IPS-18a (cell line): ENCODE measurements around the gene ZDHHC14.
"Not testable (repeated sequence)": the region's sequence is repeated elsewhere in the genome, so short reads cannot be mapped to it uniquely, and the experiment has no call there.

Source experiments
- H3K27ac ChIP-seq: one replicate; pipeline ENCODE4 v1.5.1; 2013; ENCODE audit warnings: low read length
- H3K27me3 ChIP-seq: one replicate; pipeline ENCODE4 v1.6.1; 2013; ENCODE audit warnings: mild to moderate bottlenecking, low read length; ENCODE audit not compliant: control insufficient read depth, insufficient read depth
- H3K36me3 ChIP-seq: one replicate; pipeline ENCODE4 v1.6.1; 2013; ENCODE audit warnings: low read depth, low read length; ENCODE audit not compliant: control insufficient read depth
- H3K4me1 ChIP-seq: one replicate; pipeline ENCODE4 v1.6.1; 2013; ENCODE audit warnings: low read depth, low read length; ENCODE audit not compliant: control insufficient read depth
- H3K4me3 ChIP-seq: one replicate; pipeline ENCODE4 v1.5.1; 2013; ENCODE audit warnings: low read length
- H3K9ac ChIP-seq: one replicate; pipeline ENCODE4 v1.6.1; 2013; ENCODE audit warnings: mild to moderate bottlenecking, low read length, moderate library complexity
- H3K9me3 ChIP-seq: one replicate; pipeline ENCODE4 v1.6.1; 2013; ENCODE audit warnings: low read depth, low read length; ENCODE audit not compliant: control insufficient read depth

ZDHHC14 gene

DNA sequence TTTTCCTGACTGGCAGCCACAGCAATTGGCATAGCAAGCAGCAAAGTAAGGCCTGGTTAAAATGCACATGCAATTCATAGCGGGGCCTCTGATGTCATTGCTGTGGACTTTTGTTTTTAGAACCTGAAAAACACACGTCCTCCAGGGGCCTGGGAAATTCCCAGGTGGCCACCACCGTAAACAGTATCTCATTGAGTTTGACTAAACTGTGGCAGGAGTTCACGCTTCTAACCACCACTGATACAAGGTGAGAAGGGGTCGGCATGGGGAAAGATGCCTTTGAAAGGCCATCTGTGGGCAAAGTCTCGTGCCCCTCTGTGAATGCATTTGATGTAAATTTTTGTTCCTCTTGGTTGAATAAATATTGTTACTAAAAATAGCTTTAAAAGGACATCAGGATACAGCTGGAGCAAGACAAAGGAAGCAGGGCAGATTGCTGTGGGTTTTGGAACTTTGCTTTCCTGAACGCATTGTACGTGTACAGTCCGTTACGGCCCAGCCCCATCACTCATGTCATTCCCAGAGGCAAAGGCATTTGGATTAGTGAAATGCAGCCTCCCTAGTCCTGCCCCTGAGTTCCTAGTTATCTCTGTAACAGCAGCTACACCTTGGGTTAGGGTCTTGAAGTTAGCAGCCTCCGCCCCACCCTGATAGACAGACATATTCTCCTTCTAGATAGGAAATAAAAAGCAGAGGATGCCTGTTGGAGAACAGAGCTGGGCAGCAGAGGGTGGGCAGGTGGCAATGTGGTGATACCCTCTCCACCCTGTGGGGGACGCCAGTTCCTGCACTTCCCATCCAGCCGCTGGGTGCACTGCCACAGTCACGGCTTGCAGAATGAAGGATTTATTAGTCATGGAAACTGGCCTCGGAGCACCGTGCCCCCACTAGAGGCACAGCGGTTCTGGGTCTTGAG is 80.3 kb downstream of the ZDHHC14 start:
- peaks cover 24% of the 10 kb centered on the region for H3K4me1 ChIP-seq
- no peak overlapping the region for H3K27ac ChIP-seq
- no peaks in the 10 kb centered on the region for H3K36me3 ChIP-seq
- no peaks in the 10 kb centered on the region for H3K27me3 ChIP-seq
- no peak overlapping the region for H3K4me3 ChIP-seq
- H3K9ac ChIP-seq, result no peak overlapping the region
- no peaks in the 10 kb centered on the region for H3K9me3 ChIP-seq

DNA sequence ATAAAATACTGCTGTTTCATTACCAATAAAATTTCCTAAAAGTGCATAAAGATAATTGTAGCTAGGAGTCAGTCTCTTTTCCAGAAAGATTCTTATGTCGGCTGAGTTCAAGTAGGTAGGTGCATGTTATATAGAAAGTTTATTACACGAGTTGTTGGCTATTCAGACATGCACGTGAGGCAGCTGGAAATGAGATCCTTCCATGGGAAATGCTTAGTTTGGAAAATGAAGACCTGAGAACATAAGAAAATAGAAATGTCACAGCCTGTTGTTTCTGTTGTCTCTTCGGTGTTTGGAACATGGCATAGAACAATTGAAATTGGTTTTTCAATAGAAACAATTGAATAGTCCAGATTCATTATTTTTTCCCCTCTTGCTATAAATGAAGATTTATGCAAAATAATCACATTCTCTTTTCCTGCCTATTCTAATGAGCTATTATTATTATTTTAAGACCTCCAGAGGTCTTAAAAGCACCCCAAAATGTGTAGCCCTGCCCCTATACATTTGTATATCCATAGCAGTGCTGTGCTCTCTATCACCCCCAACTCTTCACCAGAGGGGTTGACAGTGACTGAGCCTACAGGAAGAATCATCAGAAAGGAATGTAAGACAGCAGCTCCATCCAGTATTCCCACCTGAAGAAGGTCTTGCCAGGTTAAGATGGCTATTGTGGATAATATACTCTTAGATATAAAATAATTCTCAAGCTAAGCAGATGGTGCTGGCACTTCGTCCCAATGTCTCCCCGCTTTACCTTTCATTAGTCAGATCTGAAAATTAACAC is 82.2 kb downstream of the ZDHHC14 start:
- Histone ChIP-seq H3K36me3 (no peaks in the 10 kb centered on the region), H3K4me1 (peaks cover 24% of the 10 kb centered on the region), H3K9ac (no peak overlapping the region), H3K27ac (no peak overlapping the region), H3K4me3 (no peak overlapping the region), H3K27me3 (no peaks in the 10 kb centered on the region), H3K9me3 (no peaks in the 10 kb centered on the region)

DNA sequence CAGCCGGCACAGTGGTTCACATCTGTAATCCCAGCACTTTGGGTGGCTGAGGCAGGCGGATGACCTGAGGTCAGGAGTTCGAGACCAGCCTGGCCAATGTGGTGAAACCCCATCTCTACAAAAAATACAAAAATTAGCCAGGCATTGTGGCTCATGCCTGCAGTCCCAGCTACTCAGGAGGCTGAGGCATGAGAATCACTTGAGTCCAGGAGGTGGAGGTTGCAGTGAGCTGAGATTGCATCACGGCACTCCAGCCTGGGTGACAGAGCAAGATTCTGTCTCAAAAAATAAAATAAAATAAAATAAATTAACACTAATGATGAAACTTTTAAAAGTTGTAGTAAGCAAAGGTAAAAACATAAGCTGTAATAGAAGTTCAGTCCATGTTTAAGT is 82.7 kb downstream of the ZDHHC14 start:
- not testable (repeated sequence) for H3K4me3 ChIP-seq, H3K9ac ChIP-seq, H3K36me3 ChIP-seq, H3K27me3 ChIP-seq, H3K9me3 ChIP-seq, H3K27ac ChIP-seq
- H3K4me1 ChIP-seq, result peaks cover 24% of the 10 kb centered on the region

DNA sequence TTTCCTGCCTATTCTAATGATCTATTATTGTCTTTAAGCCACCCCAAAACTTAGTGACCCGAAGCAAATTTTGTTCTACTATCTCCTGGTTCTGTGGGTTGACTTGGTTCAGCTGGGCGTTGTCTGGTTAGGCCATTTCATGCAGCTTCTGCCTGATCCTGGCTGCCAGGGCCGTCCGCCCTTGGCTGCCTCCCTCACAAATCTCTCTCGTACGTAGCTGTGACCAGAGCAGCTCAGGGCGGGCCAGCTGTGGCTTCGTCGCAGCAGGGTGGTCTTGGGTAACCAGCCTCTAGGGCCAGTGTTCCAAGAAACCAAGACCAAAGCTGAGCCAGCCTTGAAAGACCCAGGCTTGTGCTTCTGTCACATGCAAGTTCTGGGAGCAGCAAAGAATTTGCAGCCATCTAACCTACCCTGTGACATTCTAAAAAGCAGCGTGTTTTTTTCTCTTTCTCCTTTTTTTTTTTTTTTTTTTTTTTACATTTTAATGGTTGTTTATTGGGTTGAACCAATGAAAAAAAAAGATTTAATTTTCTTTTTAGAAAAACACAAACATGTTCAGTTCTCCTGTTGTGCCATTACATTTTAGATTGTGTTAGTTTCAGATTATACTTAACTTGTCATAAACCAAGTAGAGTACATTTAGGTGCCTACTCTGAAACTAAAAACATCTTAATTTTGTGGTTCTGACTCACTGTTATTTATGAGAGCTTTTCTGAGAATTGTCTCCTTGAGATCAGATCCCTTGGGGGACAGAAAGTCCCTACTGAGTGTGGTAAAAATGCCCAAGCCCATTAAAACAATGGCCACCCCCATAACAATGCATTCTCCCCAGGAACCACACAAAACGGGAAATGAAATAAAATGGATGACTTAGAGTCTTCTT is 83.9 kb downstream of the ZDHHC14 start:
- Histone ChIP-seq H3K9me3 (no peaks in the 10 kb centered on the region), H3K27me3 (no peaks in the 10 kb centered on the region), H3K4me3 (no peak overlapping the region), H3K27ac (peak overlapping the region; percentile 32), H3K36me3 (no peaks in the 10 kb centered on the region), H3K9ac (no peak overlapping the region), H3K4me1 (peaks cover 24% of the 10 kb centered on the region)

DNA sequence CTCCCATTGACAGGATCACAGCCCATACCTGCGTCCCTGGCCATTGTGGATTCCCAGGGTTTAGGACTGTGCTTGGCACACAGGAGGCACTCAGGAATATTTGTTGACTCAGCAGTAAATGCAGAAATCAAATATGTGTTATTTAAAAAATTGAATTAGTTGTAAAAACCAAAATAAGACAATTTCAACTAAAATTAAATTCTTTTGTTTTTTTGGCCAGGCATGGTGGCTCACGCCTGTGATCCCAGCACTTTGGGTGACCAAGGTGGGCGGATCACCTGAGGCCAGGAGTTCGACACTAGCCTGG is 85.3 kb downstream of the ZDHHC14 start:
- H3K27me3 ChIP-seq, result no peaks in the 10 kb centered on the region
- H3K4me3 ChIP-seq, result no peak overlapping the region
- no peaks in the 10 kb centered on the region for H3K36me3 ChIP-seq
- no peak overlapping the region for H3K9ac ChIP-seq
- no peak overlapping the region for H3K27ac ChIP-seq
- peaks cover 24% of the 10 kb centered on the region for H3K4me1 ChIP-seq
- H3K9me3 ChIP-seq, result no peaks in the 10 kb centered on the region

DNA sequence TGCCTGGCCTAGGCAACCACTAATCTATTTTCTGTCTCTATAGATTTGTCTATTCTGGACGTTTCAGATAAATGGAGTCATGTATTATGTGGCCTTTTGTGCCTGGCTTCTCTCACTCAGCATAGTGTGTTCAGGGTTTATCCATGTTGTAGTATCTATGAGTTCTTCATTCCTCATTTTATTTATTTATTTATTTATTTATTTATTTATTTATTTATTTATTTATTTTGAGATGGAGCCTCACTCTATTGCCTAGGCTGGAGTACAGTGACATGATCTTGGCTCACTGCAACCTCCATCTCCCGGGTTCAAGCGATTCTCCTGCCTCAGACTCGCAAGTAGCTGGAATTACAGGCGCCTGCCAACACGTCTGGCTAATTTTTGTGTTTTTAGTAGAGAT is 86.3 kb downstream of the ZDHHC14 start:
- H3K36me3 ChIP-seq, H3K27me3 ChIP-seq, H3K4me3 ChIP-seq, H3K9ac ChIP-seq, H3K9me3 ChIP-seq, H3K27ac ChIP-seq: not testable (repeated sequence)
- H3K4me1 ChIP-seq, result peaks cover 17% of the 10 kb centered on the region

DNA sequence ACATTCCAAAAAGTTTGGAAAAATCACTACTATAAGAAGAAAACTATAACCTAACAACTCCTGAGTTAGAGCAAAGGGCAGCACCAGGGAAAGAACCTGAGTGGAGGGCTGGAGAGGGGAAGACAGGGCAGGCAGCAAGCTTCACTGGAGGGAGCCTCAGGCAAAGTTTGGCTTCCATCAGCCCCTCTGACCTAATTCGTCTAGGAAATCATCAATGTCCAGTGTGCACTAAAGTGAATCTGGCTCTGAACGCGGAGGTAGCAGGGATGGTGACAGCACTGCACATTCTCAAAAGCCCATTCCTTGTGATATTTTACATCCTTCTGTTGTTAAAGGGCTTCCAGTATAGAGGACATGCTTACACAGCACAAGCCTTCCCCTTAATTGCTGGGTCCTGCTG is 87.1 kb downstream of the ZDHHC14 start:
- H3K9me3 ChIP-seq, result no peaks in the 10 kb centered on the region
- H3K4me1 ChIP-seq, result peaks cover 15% of the 10 kb centered on the region
- H3K9ac ChIP-seq, result no peak overlapping the region
- H3K27ac ChIP-seq, result no peak overlapping the region
- no peak overlapping the region for H3K4me3 ChIP-seq
- no peaks in the 10 kb centered on the region for H3K36me3 ChIP-seq
- H3K27me3 ChIP-seq, result no peaks in the 10 kb centered on the region

DNA sequence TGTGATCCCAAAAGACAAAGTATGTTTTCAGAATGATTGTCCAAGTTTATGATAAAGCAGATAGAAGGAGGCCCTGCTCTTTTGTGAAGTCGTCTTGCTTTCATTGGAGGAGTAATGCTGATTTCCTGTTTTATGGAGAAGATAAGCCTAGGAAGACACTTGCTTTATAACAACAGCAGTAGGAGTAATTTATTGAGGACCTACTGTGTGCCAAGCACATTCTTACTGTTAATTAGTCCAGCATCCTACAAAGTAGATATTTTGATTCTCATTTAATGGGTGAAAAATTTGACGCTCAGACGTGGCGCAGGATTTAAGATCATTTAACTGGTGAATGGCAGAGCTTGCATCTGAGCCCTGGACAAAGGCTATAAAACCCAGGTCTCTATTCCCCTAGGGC is 87.6 kb downstream of the ZDHHC14 start:
- Histone ChIP-seq H3K9ac (no peak overlapping the region), H3K4me1 (peaks cover 10% of the 10 kb centered on the region), H3K9me3 (no peaks in the 10 kb centered on the region), H3K27me3 (no peaks in the 10 kb centered on the region), H3K27ac (no peak overlapping the region), H3K4me3 (no peak overlapping the region), H3K36me3 (no peaks in the 10 kb centered on the region)

DNA sequence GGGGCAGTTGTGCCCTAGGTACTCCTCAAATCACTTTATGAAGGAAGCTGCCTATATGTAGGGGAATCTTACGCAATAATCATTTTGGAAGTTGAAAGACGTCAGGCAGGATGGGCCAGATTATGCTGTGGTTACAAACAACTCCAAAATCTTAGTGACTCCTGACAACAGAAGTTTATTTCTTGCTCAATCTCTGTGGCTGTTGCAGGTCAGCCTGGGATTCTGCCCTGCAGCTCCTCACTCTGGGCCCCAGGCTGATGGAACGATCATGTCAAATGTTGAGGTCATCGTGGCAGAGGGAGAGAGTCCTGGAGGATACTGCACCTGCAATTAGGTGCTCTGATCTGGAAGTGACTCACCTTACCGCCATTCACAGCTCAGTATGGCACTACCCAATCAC is 88.4 kb downstream of the ZDHHC14 start:
- Histone ChIP-seq H3K4me1 (peaks cover 10% of the 10 kb centered on the region), H3K9me3 (no peaks in the 10 kb centered on the region), H3K27me3 (no peaks in the 10 kb centered on the region), H3K9ac (no peak overlapping the region), H3K27ac (no peak overlapping the region), H3K4me3 (no peak overlapping the region), H3K36me3 (no peaks in the 10 kb centered on the region)

DNA sequence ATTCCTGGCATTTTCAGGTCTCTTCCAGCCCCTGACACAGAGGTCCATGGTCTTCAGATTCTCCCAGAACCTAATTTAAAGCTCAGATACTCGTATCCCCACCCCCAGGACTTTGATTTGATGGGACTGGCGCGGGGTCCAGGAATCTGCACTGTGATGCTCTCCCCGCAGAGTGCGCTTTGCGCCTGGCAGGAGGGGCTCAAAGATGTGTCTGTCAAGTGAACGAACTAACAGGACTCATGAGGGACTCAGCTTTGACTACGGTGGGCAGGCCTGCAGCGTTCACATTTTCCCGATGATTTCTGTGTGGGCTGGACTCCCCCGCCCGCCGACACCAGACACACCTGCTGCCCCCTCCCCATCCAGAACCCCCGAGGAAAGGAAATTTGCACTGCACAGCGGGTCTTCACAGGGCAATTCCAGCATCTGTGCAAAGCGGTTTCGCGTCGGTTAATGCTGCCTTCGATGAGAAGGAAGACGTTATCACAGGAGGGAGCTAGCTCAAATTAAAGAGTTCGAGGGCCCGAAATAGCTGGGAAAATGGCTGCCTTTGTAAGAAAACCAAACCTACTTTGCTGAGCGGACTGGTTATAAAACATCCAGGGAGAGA is 90.2 kb downstream of the ZDHHC14 start:
- Histone ChIP-seq H3K36me3 (no peaks in the 10 kb centered on the region), H3K4me3 (no peak overlapping the region), H3K27me3 (no peaks in the 10 kb centered on the region), H3K9me3 (no peaks in the 10 kb centered on the region), H3K9ac (no peak overlapping the region), H3K27ac (no peak overlapping the region), H3K4me1 (no peaks in the 10 kb centered on the region)
